HepG2 (cell line): ENCODE measurements around the gene GJB2.

Experiments
- EP300 ChIP-seq, 3 experiments: sonication (generic) in 1 of 3; formaldehyde crosslinking in 1 of 3; IDR thresholded peaks; 2 replicates each; pipeline versions ENCODE4 v1.5.1 to v1.6.1; 2011 to 2020; ENCODE audit warnings: low read depth in 2 of 3, low read length in 2 of 3, borderline replicate concordance in 1 of 3, improper control_type of control experiment in 1 of 3, mild to moderate bottlenecking in 1 of 3, missing genetic modification reagents in 1 of 3, moderate library complexity in 1 of 3
- FOSL1 ChIP-seq: sonication (generic); formaldehyde crosslinking; IDR thresholded peaks from 2 replicates; pipeline ENCODE4 v1.9.0; 2021; ENCODE audit warnings: missing genetic modification reagents, borderline replicate concordance
- FOXK2 ChIP-seq: fragments of 450-650 bp; IDR thresholded peaks from 2 replicates; pipeline ENCODE4 v1.6.1; 2016
- JUNB ChIP-seq: sonication (generic); formaldehyde crosslinking; IDR thresholded peaks from 2 replicates; pipeline ENCODE4 v1.8.0; 2022; ENCODE audit warnings: missing genetic modification reagents, mild to moderate bottlenecking, borderline replicate concordance
- MIER2 ChIP-seq: IDR thresholded peaks from 2 replicates; pipeline ENCODE4 v1.6.1; 2016; ENCODE audit warnings: missing biosample characterization, missing genetic modification reagents
- NFIC ChIP-seq: IDR thresholded peaks from 2 replicates; pipeline ENCODE4 v1.6.1; 2012; ENCODE audit warnings: mild to moderate bottlenecking, low read length, inconsistent platforms
- POLR2A ChIP-seq, 2 experiments: IDR thresholded peaks; 2 replicates each; pipeline ENCODE4 v1.6.1; 2011; ENCODE audit warnings: low read depth in 2 of 2, low read length in 2 of 2, mild to moderate bottlenecking in 1 of 2, moderate library complexity in 1 of 2; ENCODE audit not compliant: insufficient read depth in 1 of 2
- SMAD1 ChIP-seq: sonication (generic); formaldehyde crosslinking; IDR thresholded peaks from 2 replicates; pipeline ENCODE4 v1.4.0; 2020; ENCODE audit warnings: missing genetic modification reagents, low read depth, mild to moderate bottlenecking, borderline replicate concordance
- ZFP1 ChIP-seq: IDR thresholded peaks from 2 replicates; pipeline ENCODE4 v1.6.1; 2016
- ZNF230 ChIP-seq: sonication (generic); formaldehyde crosslinking; IDR thresholded peaks from 2 replicates; pipeline ENCODE4 v1.4.0; 2020; ENCODE audit warnings: mild to moderate bottlenecking, missing genetic modification reagents
- TF ChIP-seq, protein P1 (sequence below): sonication (generic); formaldehyde crosslinking; IDR thresholded peaks from 2 replicates; pipeline ENCODE4 v1.8.0; 2023; ENCODE audit warnings: mild to moderate bottlenecking, missing genetic modification reagents
- TF ChIP-seq, protein P2 (sequence below): sonication (generic); formaldehyde crosslinking; IDR thresholded peaks from 2 replicates; pipeline ENCODE4 v1.5.1; 2020; ENCODE audit warnings: missing genetic modification reagents, mild to moderate bottlenecking, borderline replicate concordance
- TF ChIP-seq, protein P3 (sequence below): sonication (generic); formaldehyde crosslinking; IDR thresholded peaks from 2 replicates; pipeline ENCODE4 v1.4.0; 2020; ENCODE audit warnings: missing genetic modification reagents
- TF ChIP-seq, protein P4 (sequence below): sonication (generic); formaldehyde crosslinking; IDR thresholded peaks from 2 replicates; pipeline ENCODE4 v1.4.0; 2020; ENCODE audit warnings: missing genetic modification reagents

DNA sequence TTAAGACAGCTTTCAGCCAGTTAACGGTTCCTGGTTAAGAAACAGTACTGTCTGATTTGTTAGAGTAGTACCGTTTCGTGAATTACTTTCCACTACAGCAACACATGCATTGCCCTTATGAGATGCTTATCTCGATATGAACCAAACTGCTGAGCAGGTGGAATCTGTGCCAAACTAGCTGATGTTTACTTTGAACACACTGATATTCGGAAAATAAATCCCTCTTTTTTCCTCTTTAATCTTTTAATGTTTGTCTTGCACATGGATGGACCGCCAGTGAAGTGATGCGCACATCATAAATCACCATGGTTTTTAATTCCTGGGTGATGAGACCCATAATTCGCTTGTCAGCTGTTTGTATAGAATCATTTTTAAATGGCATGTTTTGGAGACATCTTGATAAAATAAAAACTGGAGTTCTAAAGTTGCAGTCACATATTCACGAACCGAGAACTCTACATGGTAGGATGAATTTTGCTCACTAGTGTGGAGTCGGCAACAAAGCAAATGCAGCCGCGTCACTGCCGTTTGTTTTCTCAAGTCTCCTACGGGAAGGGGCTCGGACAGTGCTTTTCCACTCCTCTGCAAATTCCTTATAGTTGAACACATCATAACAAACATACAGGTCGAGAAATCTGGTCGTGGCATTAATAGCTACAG lies 33.0 kb downstream of the GJB2 start:
- TF ChIP-seq, protein P1, sequence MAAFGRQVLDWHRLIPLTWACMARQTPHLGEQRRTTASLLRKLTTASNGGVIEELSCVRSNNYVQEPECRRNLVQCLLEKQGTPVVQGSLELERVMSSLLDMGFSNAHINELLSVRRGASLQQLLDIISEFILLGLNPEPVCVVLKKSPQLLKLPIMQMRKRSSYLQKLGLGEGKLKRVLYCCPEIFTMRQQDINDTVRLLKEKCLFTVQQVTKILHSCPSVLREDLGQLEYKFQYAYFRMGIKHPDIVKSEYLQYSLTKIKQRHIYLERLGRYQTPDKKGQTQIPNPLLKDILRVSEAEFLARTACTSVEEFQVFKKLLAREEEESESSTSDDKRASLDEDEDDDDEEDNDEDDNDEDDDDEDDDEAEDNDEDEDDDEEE (CRISPR knock-in tag) = no peak
- TF ChIP-seq JUNB (CRISPR knock-in tag) (no peak), POLR2A (IDR thresholded peaks at IDR 0.05; ENCODE audit: insufficient read depth in 1 of 2, low read depth in 2 of 2, low read length in 2 of 2) (no peak), SMAD1 (CRISPR knock-in tag) (no peak), MIER2 (CRISPR knock-in tag) (no peak), ZNF230 (CRISPR knock-in tag) (no peak), NFIC (no peak), FOXK2 (no peak), FOSL1 (CRISPR knock-in tag) (no peak), EP300 (IDR thresholded peaks at IDR 0.05; ENCODE audit: low read depth in 2 of 2, low read length in 2 of 2) (no peak), EP300 (CRISPR knock-in tag; IDR thresholded peaks at IDR 0.05; ENCODE audit: borderline replicate concordance) (no peak), ZFP1 (no peak)
- TF ChIP-seq, protein P2, sequence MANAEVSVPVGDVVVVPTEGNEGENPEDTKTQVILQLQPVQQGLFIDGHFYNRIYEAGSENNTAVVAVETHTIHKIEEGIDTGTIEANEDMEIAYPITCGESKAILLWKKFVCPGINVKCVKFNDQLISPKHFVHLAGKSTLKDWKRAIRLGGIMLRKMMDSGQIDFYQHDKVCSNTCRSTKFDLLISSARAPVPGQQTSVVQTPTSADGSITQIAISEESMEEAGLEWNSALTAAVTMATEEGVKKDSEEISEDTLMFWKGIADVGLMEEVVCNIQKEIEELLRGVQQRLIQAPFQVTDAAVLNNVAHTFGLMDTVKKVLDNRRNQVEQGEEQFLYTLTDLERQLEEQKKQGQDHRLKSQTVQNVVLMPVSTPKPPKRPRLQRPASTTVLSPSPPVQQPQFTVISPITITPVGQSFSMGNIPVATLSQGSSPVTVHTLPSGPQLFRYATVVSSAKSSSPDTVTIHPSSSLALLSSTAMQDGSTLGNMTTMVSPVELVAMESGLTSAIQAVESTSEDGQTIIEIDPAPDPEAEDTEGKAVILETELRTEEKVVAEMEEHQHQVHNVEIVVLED (CRISPR knock-in tag) = no peak
- TF ChIP-seq, protein P3, sequence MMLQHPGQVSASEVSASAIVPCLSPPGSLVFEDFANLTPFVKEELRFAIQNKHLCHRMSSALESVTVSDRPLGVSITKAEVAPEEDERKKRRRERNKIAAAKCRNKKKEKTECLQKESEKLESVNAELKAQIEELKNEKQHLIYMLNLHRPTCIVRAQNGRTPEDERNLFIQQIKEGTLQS (CRISPR knock-in tag) = no peak
- TF ChIP-seq, protein P4, sequence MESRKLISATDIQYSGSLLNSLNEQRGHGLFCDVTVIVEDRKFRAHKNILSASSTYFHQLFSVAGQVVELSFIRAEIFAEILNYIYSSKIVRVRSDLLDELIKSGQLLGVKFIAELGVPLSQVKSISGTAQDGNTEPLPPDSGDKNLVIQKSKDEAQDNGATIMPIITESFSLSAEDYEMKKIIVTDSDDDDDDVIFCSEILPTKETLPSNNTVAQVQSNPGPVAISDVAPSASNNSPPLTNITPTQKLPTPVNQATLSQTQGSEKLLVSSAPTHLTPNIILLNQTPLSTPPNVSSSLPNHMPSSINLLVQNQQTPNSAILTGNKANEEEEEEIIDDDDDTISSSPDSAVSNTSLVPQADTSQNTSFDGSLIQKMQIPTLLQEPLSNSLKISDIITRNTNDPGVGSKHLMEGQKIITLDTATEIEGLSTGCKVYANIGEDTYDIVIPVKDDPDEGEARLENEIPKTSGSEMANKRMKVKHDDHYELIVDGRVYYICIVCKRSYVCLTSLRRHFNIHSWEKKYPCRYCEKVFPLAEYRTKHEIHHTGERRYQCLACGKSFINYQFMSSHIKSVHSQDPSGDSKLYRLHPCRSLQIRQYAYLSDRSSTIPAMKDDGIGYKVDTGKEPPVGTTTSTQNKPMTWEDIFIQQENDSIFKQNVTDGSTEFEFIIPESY (CRISPR knock-in tag) = no peak
